ENCODE data around the gene TENM4. TPM values are rescaled to one million over a fixed set of nuclear protein-coding genes. Genes with fewer than 3 reads are reported as not detected.

TENM4 gene
- polyA plus RNA-seq, 1 of the 3 experiments (the other 2 are of a cell fraction), result 16.7 TPM

- TF ChIP-seq NFIC (IDR thresholded peaks at IDR 0.05; ENCODE audit: borderline replicate concordance) (no peak), FOSL2 (IDR thresholded peaks at IDR 0.05; ENCODE audit: borderline replicate concordance, low read depth) (no peak), MEF2A (IDR thresholded peaks at IDR 0.05; ENCODE audit: borderline replicate concordance, low read depth) (no peak), EZH2phosphoT487 (IDR thresholded peaks at IDR 0.05; ENCODE audit: borderline replicate concordance, low read depth) (no peak), YY1 (IDR thresholded peaks at IDR 0.05; ENCODE audit: low read depth) (no peak), NRF1 (IDR thresholded peaks at IDR 0.05; ENCODE audit: low read depth, low read length) (no peak), MXI1 (IDR thresholded peaks at IDR 0.05; ENCODE audit: low read depth, low read length) (no peak), POLR2AphosphoS5 (IDR thresholded peaks at IDR 0.05; ENCODE audit: low read depth, low read length) (no peak), CHD2 (IDR thresholded peaks at IDR 0.05; ENCODE audit: low read length, partially characterized antibody) (no peak), FOXM1 (IDR thresholded peaks at IDR 0.05; ENCODE audit: low read depth) (no peak), RAD21 (IDR thresholded peaks at IDR 0.05; ENCODE audit: low read length) (no peak), GABPA (IDR thresholded peaks at IDR 0.05; ENCODE audit: low read depth) (no peak), EP300 (IDR thresholded peaks at IDR 0.05; ENCODE audit: borderline replicate concordance in 1 of 2, low read depth in 1 of 2, low read length in 1 of 2) (no peak), FOXJ3 (CRISPR knock-in tag; IDR thresholded peaks at IDR 0.05) (no peak)
- TF ChIP-seq, protein P1, sequence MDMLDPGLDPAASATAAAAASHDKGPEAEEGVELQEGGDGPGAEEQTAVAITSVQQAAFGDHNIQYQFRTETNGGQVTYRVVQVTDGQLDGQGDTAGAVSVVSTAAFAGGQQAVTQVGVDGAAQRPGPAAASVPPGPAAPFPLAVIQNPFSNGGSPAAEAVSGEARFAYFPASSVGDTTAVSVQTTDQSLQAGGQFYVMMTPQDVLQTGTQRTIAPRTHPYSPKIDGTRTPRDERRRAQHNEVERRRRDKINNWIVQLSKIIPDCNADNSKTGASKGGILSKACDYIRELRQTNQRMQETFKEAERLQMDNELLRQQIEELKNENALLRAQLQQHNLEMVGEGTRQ (IDR thresholded peaks at IDR 0.05; ENCODE audit: borderline replicate concordance, low read depth, low read length), result no peak
- TF ChIP-seq, protein P2, sequence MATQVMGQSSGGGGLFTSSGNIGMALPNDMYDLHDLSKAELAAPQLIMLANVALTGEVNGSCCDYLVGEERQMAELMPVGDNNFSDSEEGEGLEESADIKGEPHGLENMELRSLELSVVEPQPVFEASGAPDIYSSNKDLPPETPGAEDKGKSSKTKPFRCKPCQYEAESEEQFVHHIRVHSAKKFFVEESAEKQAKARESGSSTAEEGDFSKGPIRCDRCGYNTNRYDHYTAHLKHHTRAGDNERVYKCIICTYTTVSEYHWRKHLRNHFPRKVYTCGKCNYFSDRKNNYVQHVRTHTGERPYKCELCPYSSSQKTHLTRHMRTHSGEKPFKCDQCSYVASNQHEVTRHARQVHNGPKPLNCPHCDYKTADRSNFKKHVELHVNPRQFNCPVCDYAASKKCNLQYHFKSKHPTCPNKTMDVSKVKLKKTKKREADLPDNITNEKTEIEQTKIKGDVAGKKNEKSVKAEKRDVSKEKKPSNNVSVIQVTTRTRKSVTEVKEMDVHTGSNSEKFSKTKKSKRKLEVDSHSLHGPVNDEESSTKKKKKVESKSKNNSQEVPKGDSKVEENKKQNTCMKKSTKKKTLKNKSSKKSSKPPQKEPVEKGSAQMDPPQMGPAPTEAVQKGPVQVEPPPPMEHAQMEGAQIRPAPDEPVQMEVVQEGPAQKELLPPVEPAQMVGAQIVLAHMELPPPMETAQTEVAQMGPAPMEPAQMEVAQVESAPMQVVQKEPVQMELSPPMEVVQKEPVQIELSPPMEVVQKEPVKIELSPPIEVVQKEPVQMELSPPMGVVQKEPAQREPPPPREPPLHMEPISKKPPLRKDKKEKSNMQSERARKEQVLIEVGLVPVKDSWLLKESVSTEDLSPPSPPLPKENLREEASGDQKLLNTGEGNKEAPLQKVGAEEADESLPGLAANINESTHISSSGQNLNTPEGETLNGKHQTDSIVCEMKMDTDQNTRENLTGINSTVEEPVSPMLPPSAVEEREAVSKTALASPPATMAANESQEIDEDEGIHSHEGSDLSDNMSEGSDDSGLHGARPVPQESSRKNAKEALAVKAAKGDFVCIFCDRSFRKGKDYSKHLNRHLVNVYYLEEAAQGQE (IDR thresholded peaks at IDR 0.05; ENCODE audit: low read depth, low read length), result no peak
- TF ChIP-seq, protein P3, sequence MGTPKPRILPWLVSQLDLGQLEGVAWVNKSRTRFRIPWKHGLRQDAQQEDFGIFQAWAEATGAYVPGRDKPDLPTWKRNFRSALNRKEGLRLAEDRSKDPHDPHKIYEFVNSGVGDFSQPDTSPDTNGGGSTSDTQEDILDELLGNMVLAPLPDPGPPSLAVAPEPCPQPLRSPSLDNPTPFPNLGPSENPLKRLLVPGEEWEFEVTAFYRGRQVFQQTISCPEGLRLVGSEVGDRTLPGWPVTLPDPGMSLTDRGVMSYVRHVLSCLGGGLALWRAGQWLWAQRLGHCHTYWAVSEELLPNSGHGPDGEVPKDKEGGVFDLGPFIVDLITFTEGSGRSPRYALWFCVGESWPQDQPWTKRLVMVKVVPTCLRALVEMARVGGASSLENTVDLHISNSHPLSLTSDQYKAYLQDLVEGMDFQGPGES (IDR thresholded peaks at IDR 0.05; ENCODE audit: low read depth, low read length), result no peak
- TF ChIP-seq, protein P4, sequence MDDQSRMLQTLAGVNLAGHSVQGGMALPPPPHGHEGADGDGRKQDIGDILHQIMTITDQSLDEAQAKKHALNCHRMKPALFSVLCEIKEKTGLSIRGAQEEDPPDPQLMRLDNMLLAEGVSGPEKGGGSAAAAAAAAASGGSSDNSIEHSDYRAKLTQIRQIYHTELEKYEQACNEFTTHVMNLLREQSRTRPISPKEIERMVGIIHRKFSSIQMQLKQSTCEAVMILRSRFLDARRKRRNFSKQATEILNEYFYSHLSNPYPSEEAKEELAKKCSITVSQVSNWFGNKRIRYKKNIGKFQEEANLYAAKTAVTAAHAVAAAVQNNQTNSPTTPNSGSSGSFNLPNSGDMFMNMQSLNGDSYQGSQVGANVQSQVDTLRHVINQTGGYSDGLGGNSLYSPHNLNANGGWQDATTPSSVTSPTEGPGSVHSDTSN (IDR thresholded peaks at IDR 0.05), result no peak
- no peaks in the 10 kb centered on the region for H3K9me2 ChIP-seq
- H3K9ac ChIP-seq, result peak overlapping the region; percentile 52; the same call in 1 of the 2 replicates
- ChIA-PET POLR2A (no interaction called here), CTCF (no interaction called here)
- no peak for DNase-seq
- H2AFZ ChIP-seq (ENCODE audit: low read depth), result no peak overlapping the region
- no peaks in the 10 kb centered on the region for H4K20me1 ChIP-seq (ENCODE audit: insufficient read depth)
- peak overlapping the region in 1 of 2 experiments; percentile 85; a peak in 2 of 4 replicates for H3K27ac ChIP-seq (ENCODE audit: low read depth in 2 of 2, low read length in 1 of 2)
- no peaks in the 10 kb centered on the region for H3K36me3 ChIP-seq (replicated peaks in 1 of 2; ENCODE audit: control insufficient read depth in 1 of 2, insufficient read depth in 2 of 2, low read length in 1 of 2)
- H3K27me3 ChIP-seq (ENCODE audit: insufficient read depth), result no peaks in the 10 kb centered on the region
- peak overlapping the region; percentile 61 for H3K4me2 ChIP-seq
- H3K4me3 ChIP-seq (ENCODE audit: low read depth in 2 of 2, low read length in 1 of 2), result no peak overlapping the region
- 23% methylated on average over 2 of the region's 2 CpGs for WGBS (ENCODE audit: low lambda C conversion rate)
- H3K79me2 ChIP-seq (ENCODE audit: insufficient read depth), result no peaks in the 10 kb centered on the region; the same call in 1 of the 2 replicates
- peaks cover 7 to 12% of the 10 kb centered on the region in 2 experiments; a peak in 3 of 4 replicates for H3K4me1 ChIP-seq (ENCODE audit: control insufficient read depth in 1 of 2, insufficient read depth in 2 of 2, low read depth in 1 of 2, low read length in 1 of 2)
- H3K9me3 ChIP-seq, result no peaks in the 10 kb centered on the region
- H3F3A ChIP-seq (replicated peaks; ENCODE audit: insufficient read depth), result peaks cover 11% of the 10 kb centered on the region
These were observed 196.0 kb downstream of the TENM4 start for GRCh38 chr11:79244798-79245197.

Data from SK-N-SH (cell line).